ENCODE results near the gene ZCRB1. TPM values are rescaled to one million over a fixed set of nuclear protein-coding genes. Genes with fewer than 3 reads are reported as not detected.
A peak's percentile ranks its signal among the peaks of the same experiment; 100 is the strongest.

Gene ZCRB1
- polyA plus RNA-seq, 1 donor: 63.0 TPM

DNA sequence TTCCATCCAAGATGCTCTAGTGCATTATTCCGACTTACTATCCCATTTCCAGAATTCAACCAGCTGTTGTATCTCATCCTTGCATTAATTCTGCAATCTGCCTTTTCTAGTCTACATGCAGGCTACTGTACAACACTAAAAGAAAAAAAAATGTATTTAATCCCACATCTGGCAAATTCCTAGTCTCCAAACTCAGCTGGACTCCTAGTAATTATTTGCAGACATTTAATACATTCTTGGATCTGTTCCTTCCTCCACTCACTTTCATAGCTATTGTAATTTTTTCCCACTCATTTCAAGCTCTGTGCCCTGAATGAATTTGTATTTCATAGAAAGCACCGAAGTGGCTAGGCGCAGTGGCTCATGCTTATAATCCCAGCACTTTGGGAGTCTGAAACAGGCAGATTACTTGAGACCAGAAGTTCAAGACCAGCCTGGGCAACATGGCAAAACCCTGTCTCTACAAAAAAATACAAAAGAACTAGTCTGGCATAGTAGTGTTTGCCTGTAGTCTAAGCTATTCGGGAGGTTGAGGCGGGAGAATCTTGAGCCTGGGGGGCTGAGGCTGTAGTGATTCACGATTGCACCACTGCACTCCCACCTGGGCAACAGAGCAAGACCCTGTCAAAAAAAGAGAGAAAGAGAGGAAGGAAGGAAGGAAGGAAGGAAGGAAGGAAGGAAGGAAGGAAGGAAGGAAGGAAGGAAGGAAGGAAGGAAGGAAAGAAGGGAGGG lies 48.3 kb downstream of the ZCRB1 start:
- peak; percentile 12 for DNase-seq

DNA sequence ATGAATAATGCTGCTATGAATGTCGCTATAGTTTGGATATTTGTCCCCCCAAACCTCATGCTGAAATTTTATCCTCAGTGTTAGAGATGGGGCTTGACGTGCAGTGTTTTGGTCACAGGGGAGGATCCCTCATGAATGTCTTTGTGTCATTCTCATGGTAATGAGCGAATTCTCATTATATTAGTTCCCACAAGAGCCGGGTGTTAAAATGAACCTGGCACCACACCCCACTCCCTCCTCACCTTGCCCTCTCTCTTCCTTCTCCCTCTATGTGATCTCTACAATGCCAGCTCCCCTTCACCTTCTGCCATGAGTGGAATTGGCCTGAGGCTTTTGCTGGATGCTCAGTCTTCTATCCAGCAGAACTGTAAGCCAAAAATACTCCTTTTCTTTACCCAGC lies 50.4 kb downstream of the ZCRB1 start:
- DNase-seq: no peak

DNA sequence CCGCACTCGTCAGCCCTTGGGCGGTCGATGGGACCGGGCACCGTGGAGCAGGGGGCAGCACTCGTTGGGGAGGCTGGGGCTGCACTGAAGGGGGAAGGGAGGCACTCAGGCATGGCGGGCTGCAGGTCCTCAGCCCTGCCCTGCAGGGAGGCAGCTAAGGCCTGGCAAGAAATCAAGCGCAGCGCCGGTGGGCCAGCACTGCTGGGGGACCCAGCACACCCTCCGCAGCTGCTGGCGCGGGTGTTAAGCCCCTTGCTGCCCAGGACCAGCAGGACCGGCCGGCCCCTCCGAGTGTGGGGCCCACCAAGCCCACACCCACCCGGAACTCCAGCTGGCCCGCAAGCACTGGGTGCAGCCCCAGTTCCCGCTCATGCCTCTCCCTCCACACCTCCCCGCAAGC lies 52.2 kb downstream of the ZCRB1 start:
- DNase-seq: no peak

DNA sequence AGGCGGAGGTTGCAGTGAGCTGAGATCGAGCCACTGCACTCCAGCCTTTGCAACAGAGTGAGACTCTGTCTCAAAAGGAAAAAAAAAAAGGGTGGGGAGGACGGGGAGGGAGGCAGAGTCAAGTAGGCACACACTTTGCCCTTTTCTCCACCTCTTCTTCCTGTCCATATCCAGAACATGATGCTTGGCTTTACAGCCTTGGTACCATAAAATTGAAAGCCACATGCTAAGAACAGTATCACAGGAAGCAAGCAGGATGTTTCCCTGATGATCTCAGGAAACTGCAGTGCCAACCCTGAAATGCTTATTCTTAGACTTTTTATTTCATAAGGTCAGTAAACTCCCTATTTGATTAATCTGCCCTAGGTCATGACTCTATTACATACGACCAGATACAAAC lies 55.3 kb downstream of the ZCRB1 start:
- no peak for DNase-seq

DNA sequence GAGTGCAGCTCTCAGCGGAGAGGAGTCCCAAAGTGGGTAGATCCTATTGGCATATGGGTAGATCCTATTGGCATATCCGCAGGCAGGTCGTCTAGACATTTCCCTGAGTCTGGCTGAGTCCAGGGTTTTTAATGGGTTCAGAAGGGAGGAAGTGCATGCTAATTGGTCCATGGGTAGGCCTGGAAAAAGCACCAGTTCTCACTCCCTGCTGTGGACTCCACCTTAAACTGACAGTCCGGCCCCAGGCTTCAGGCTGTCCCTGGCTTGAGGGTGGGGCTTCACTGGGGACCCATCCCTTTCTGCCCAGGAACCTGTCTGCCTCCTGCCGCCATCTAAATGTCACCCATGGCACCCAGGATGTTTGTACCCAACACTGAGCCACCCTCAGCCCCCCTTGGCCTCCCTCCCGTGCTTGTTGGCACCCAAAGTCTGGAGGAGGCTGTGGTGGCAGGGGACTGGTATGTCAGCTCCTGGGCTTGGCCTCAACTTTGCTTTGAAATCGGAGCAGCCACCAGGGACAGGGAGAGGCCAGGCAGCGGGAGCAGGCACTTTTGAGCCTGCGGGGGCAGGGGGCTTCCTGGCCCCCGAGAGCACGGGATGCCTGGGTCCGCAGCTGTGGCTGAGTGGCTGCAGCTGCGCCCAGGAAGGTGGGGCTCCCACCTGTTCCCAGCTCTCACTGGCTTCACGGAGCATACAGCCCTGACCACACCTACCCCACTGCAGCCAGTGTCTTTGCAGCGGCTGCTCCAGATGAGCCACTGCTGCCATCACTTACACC lies 58.3 kb downstream of the ZCRB1 start:
- no peak for DNase-seq

DNA sequence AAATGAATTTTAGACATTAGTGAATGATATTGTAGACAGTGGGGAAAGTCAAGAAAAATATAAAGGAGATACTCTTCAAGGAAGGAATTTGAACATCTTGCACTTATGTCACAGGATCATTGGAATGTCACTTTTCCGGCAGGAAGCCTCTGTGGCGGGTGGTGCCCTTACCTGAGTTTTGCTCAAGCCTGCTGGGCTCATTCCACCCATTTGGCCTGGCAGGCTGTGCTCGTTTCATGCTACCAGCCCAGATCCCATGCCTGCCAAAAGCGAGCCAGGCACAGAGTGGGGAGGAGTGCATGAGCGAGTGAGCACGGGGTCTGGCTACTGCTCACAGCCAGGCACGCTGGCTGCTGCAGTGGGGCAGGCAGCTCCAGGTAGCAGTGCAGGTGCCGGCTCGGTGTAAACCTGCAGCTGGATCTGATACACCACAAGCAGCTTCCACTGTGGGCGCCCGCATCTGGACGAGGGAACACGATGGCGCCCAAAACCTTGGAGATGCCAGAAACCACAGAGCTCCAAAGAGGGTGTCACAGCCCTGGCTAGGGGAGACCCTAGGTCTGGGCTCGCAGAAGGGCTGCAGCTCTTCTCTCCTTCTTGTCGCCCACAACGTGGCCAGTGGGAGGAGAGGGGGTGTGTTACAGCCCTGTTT lies 59.2 kb downstream of the ZCRB1 start:
- DNase-seq: no peak

DNA sequence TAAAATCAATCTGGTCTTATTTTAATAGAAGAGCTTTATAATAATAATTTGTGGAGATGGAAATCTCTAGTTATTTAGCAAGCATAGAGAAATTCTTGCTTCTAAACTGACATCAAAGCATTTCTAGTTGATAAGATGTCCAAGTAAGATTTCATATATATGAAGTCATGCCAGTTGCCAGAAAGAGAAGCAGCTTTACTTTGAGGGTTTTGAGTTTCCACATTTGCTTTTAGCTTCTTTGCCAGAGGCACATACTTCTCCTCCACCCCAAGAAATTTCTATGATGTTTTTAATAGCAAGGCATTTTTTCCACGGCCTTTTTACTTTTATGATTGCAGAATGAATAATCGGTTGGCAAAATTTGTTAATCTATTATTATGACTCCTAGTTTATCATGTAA lies 63.6 kb downstream of the ZCRB1 start:
- DNase-seq: no peak

Other genes starting within 250 kb of the ZCRB1 start
- gene GXYLT1, start 181.2 kb downstream of the ZCRB1 start, polyA plus RNA-seq (ENCODE audit: insufficient read length): 12.3 TPM
- 28.3 TPM for gene YAF2, start 87.8 kb downstream of the ZCRB1 start, polyA plus RNA-seq (ENCODE audit: insufficient read length)
- 54.2 TPM for gene PPHLN1, start 73 bp upstream of the ZCRB1 start, polyA plus RNA-seq (ENCODE audit: insufficient read length)

Measured in hindlimb muscle (tissue), 1 donor.